ENCODE measurements around the gene B4GALT5. TPM values are rescaled to one million over a fixed set of nuclear protein-coding genes. Genes with fewer than 3 reads are reported as not detected.

The B4GALT5 gene
- total and polyA plus RNA-seq, 12 donors = 14.2 to 137 (median 69.1) TPM

- no peak for DNase-seq
- 63 to 66% (median 64%) methylated on average over 2 of the region's 2 CpGs for WGBS, 4 donors
- TF ChIP-seq CTCF (IDR thresholded peaks at IDR 0.05) = no peak
- no peak for TF ChIP-seq POLR2A (IDR thresholded peaks at IDR 0.05)
- H3K4me3 ChIP-seq = no peak overlapping the region
- no peak overlapping the region for H3K27ac ChIP-seq
- no peaks in the 10 kb centered on the region for H3K4me1 ChIP-seq (replicated peaks in 1 of 2)
- H3K9me3 ChIP-seq (replicated peaks in 1 of 3) = no peaks in the 10 kb centered on the region
- no peaks in the 10 kb centered on the region for H3K27me3 ChIP-seq
- H3K36me3 ChIP-seq (replicated peaks in 1 of 2) = no peaks in the 10 kb centered on the region
- intact Hi-C loops (cut with DNase I) = no loop called here
Measured at GRCh38 chr20:49737260-49737659, 23.6 kb upstream of the B4GALT5 start.

GRCh38 chr20:49729780-49730179, 16.1 kb upstream of the B4GALT5 start:
- 87 to 96% (median 92%) methylated on average over 3 of the region's 3 CpGs for WGBS, 4 donors
- Histone ChIP-seq H3K27ac (no peak overlapping the region), H3K4me3 (no peak overlapping the region), H3K4me1 (replicated peaks in 1 of 2) (peaks cover 0 to 8% of the 10 kb centered on the region in 2 donors), H3K9me3 (replicated peaks in 1 of 3) (no peaks in the 10 kb centered on the region), H3K36me3 (replicated peaks in 1 of 2) (no peaks in the 10 kb centered on the region), H3K27me3 (no peaks in the 10 kb centered on the region)
- no peak for TF ChIP-seq POLR2A (IDR thresholded peaks at IDR 0.05)
- TF ChIP-seq CTCF (IDR thresholded peaks at IDR 0.05) = no peak
- intact Hi-C loops (cut with DNase I) = no loop called here
- no peak for DNase-seq

- no peak for TF ChIP-seq POLR2A (IDR thresholded peaks at IDR 0.05)
- TF ChIP-seq CTCF (IDR thresholded peaks at IDR 0.05) = no peak
- WGBS, 4 donors = 90 to 97% (median 94%) methylated on average over 3 of the region's 3 CpGs
- intact Hi-C loops (cut with DNase I) = no loop called here
Measured at GRCh38 chr20:49727894-49728885, 14.5 kb upstream of the B4GALT5 start.

GRCh38 chr20:49727478-49727877, 13.8 kb upstream of the B4GALT5 start:
- Histone ChIP-seq H3K36me3 (replicated peaks in 1 of 2) (no peaks in the 10 kb centered on the region), H3K27ac (no peak overlapping the region), H3K4me3 (no peak overlapping the region), H3K9me3 (replicated peaks in 1 of 3) (no peaks in the 10 kb centered on the region), H3K4me1 (replicated peaks in 1 of 2) (peaks cover 0 to 8% of the 10 kb centered on the region in 2 donors), H3K27me3 (no peaks in the 10 kb centered on the region)
- WGBS, 4 donors = 61 to 68% (median 64%) methylated on average over 4 of the region's 4 CpGs
- TF ChIP-seq CTCF (IDR thresholded peaks at IDR 0.05) = no peak
- TF ChIP-seq POLR2A (IDR thresholded peaks at IDR 0.05) = no peak
- intact Hi-C loops (cut with DNase I) = no loop called here
- no peak for DNase-seq

More at GRCh38 chr20:49727894-49728885, 14.5 kb upstream of the B4GALT5 start:
- H3K27ac ChIP-seq = no peak overlapping the region
- peaks cover 0 to 8% of the 10 kb centered on the region in 2 donors for H3K4me1 ChIP-seq (replicated peaks in 1 of 2)
- H3K27me3 ChIP-seq = no peaks in the 10 kb centered on the region
- no peak overlapping the region for H3K4me3 ChIP-seq
- no peaks in the 10 kb centered on the region for H3K36me3 ChIP-seq (replicated peaks in 1 of 2)
- DNase-seq = no peak
- H3K9me3 ChIP-seq (replicated peaks in 1 of 3) = no peaks in the 10 kb centered on the region
